Epidermal melanocyte (primary cell): Measurements from ENCODE around the gene AP2A2.
"Not testable (repeated sequence)": the region's sequence is repeated elsewhere in the genome, so short reads cannot be mapped to it uniquely, and the experiment has no call there.

Experiments
- DNase-seq: peaks from one replicate; pipeline ENCODE4 v3.0.0; 2011; ENCODE audit warnings: low spot score; ENCODE audit not compliant: insufficient read length

Gene AP2A2

DNA sequence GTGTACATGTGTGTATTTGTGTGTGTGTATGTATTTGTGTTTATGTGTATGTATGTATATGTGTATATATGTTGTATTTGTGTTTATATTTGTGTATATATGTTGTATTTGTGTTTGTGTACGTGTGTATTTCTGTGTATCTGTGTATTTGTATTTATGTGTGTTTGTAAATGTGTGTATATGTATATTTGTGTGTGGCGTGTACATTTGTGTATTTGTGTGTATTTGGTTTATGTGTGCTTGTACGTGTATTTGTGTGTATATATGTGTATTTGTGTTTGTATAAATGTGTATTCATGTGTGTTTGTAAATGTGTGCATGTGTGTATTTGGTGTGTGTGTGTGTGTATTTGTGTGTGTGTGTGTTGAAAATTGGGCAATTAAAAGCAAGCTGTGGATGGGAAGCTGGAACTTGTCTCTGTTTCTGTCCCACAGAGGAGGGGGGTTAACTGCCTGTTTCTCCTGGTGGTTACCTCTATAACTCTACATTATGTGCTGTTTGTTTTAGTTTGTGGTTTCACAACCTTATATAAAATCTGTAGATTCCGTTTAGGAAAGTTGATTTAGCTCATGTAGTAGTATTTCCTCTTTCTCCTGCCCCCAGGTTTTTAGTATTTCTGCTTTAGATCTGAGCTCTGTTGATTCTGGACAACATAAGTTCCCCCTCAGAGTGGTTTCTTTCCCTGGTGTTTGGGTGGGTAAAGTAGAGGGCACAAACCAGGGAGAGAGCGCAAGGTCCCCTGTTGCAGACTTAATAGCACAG is 28.9 kb downstream of the AP2A2 start:
- DNase-seq: no peak

DNA sequence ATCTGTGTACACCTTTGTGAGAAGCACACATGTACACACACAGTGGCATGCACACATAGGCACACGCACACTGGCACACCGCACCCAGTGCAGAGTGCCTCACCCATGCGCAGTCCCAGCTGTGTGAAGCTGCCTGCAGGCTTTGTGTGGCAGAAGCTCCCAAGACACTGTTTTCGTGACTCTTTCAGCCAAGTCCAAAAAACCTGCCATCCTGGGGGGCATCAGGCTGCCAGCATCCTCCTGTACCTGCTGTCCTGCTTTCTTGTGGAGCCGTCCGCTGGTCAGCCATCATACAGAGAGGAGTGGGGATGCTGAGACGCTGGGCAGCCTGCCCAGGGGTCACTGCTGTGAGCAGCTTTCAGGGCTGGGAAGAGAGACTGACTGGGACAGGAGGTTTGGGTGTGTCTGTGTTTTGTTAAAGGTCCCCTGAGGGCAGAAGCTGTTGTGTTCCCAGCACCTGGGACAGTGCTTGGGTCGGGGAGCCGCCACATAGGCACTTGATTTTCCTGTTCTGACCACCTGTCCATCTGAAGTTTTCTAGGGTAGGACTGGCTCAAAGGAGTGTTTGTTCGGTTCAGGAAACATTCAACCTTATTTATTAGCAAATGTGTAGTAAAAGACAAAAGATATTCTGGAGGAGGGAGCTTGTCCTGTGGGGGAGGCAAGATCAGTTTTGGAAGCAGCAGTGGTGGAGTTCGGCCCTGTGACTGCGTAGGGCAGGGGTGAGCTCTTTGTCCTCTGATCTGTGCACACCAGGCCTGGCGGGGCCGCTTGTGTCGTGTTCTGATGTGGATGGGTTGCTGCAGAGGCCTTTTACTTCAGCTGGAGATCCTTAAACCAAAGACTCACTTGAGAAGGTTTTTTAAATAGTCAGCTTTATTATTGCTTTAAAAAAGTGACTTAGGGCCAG is 29.7 kb downstream of the AP2A2 start:
- DNase-seq: no peak

DNA sequence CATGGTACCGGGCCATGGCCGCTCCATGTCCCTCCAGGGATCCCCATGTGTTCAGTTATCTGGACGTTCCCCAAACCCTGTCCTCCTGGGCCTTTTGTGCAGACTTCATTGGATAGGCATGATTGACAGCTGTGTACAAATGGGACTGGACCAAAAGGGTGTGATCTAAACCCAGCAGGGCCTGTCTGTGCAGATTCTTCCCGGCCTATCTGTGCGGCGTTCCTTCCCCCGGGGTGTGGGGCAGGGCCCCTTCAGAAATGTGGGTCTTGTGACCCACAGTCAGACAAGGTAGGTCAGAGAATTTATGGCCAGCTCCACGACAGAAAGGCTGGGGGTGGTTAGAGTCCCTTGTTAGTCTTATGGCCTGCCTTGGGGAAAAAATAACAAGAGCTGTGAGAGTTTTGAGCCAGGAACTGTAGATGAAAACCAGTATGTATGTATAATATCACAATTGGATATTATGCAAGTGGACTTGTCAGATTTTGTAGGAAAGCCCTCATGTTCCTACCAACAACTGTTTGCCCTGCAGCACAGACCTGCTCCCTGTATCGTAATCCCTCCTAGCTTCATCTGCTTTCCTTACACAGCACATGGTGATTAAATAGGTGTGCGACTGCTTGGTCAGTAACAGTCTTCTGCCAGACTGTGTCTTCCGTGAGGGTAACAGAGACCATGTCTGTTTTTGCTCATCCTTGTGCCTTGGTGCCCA is 31.7 kb downstream of the AP2A2 start:
- no peak for DNase-seq

DNA sequence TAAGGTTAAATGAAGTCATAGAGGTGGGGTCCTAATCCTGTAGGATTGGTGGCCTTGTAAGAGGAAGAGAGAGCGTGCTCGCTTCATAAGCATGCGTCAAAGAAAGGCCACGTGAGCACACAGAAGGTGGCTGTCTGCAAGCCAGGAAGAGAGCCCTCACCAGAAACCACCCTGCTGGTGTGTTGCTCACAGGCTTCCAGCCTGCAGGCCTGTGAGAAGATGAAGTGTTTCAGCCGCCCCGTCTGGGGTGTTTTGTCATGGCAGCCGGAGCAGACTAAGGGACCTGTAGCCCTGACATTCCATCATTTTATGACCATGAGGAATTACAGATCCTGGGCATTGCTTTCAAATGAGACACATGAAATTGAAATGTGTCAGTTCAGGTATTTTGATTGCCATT is 32.4 kb downstream of the AP2A2 start:
- no peak for DNase-seq

- DNase-seq: no peak
These were observed 33.4 kb downstream of the AP2A2 start for GRCh38 chr11:959027-959426.

GRCh38 chr11:959608-960007 is 33.9 kb downstream of the AP2A2 start:
- no peak for DNase-seq

DNA sequence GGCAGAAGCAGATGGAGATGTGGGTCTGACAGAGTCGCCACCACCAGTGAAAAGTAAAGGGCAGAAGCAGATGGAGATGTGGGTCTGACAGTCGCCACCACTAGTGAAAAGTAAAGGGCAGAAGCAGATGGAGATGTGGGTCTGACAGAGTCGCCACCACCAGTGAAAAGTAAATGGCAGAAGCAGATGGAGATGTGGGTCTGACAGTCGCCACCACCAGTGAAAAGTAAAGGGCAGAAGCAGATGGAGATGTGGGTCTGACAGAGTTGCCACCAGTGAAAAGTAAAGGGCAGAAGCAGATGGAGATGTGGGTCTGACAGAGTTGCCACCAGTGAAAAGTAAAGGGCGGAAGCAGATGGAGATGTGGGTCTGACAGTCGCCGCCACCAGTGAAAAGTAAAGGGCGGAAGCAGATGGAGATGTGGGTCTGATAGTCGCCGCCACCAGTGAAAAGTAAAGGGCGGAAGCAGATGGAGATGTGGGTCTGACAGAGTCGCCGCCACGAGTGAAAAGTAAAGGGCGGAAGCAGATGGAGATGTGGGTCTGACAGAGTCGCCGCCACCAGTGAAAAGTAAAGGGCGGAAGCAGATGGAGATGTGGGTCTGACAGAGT is 35.7 kb downstream of the AP2A2 start:
- not testable (repeated sequence) for DNase-seq

DNA sequence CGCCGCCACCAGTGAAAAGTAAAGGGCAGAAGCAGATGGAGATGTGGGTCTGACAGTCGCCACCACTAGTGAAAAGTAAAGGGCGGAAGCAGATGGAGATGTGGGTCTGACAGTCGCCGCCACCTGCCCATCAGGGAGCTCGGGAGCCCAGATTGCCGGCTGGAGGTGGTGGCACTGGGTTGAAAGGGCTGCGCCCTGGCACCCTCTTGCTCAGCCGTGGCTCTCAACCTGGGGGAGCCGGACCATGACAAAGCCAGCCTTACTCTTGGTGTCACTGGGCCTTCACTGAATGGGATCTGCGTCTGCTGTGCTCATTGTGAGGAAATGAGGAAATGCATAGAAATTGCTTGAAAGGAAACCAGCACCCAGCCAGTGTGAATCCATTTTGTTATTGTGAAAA is 36.3 kb downstream of the AP2A2 start:
- DNase-seq: no peak

- DNase-seq: no peak
These were observed 37.0 kb downstream of the AP2A2 start for GRCh38 chr11:962688-963087.

- no peak for DNase-seq
These were observed 38.2 kb downstream of the AP2A2 start for GRCh38 chr11:963852-964251.

- no peak for DNase-seq
These were observed 39.6 kb downstream of the AP2A2 start for GRCh38 chr11:965206-965775.

DNA sequence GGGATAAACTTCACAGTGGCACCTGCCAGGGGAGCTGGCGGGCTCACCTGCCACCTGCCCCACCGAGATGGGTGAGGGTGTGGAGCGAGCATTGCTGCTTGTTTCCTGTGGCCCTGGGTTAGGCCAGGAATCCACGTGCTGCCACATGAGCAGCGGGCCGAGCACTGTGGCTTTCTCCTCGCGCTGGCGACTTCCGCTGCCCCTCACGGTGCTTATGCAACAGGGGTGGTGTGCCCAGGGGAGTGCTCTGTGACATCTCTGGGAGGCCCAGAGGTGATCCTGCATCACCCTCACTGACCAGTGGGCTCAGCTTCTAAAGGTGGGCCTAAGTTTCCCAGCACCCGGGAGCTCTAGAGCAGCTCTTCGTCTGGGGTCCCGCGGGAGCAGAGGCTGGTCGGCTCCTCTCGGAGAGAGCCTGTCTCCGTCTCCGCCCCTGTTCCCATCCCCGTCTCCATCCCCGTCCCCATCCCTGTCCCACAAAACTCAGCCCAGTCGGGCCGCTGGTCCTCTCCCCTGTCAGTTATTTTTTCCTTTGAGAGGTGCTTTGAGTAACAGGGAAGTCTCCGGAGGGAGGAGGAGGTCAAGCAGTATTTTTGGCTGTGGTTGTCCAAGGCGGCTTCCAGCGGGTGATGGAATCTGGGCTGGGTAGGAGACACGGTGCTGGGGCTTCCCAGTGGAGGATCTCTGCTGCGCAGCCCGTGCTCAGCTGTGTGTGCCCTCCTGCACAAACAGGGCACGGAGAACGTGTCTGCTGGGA is 42.5 kb downstream of the AP2A2 start:
- DNase-seq: no peak

DNA sequence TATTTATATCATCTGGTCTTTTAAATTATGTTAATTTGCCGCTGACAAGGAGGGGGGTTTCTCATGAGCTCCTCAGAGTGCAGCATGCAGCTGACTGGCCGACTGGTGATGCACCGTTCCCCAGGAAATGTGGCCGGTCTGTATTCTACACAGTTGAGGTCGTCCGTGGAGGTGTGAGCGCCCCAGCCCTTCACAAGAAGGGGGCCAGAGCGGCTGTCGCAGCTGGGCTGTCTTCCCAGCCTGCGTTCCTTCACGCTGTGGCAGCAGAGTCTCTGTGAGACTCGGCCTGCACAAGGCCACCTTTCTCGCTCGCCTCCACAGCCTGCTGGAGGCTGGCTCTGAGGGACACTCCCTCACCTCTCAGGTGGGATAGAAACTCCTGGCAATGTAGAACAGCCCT is 43.2 kb downstream of the AP2A2 start:
- no peak for DNase-seq

DNA sequence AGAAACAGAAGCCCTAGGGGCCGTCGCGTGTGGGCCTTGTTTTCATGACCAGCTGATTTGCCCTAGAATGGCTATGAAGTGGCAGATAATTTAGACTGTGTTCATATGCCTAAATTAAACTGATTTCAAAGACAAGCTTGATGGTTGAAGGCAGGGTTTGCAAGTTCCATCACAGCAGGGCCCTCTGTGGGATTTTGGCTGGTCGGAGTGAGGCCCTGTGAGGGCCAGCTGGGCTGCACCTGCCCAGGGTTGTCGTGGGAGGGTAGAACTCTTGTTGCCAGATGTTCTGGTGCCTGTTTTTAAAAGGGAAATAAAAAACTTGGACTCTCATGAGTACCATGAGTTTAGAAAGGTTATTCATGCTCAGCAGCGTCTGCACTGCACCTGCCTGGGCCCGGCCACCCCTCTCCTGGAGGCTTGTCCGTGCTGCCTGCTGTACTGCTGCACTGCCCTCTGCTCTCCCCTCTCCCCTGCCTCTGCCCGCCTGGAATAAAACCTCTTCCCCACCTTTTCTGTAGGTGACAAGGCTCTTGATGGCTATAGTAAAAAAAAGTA is 44.1 kb downstream of the AP2A2 start:
- no peak for DNase-seq

GRCh38 chr11:970319-970871 is 44.7 kb downstream of the AP2A2 start:
- DNase-seq: no peak

- no peak for DNase-seq
These were observed 45.5 kb downstream of the AP2A2 start for GRCh38 chr11:971092-971690.

GRCh38 chr11:971731-972365 is 46.2 kb downstream of the AP2A2 start:
- DNase-seq: no peak

DNA sequence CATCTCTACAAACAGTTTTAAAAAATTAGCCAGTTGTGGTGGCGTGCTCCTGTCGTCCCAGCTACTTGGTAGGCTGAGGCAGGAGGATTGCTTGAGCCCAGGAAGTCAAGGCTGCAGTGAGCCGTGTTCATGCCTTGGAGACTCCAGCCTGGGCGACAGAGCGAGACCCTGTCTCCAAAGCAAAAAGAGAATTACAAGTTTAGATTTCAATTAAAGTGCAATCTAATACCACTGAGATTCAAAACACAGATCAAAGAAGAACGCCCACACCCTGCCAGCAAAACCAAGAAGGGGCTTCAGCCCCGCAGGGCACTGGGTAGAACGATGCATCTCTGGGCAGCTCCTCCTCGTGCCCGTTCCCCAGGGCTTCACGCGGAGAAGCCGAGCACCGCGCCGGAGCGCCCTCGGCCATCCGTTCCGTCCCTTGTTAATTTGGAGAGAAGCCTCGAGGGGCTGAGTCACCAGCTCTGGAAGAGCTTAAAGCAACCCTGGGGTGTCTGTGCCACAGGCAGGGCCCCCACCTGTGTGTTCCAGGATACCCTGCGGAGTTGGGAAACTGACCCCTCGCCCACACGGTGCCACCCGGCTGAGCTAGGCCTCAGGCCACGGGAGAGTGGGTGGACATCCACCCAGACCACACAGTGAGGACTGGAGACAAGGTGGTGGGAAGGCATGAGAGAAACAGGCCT is 47.0 kb downstream of the AP2A2 start:
- DNase-seq: no peak
